MCF 10A (cell line): ENCODE measurements around the gene PRKAB1. TPM values are rescaled to one million over a fixed set of nuclear protein-coding genes. Genes with fewer than 3 reads are reported as not detected.

Source experiments
- BruUV-seq: library from RNA; stranded (reverse); fragments of 400-500 nt; replicated peaks from 2 replicates; lab custom pipeline; 2021; lab: Mats Ljungman, UMichigan
- CTCF ChIA-PET: fragments of 300-600 bp; sonication (Branson Sonifier 250); formaldehyde crosslinking; extraction: SDS; loops from one replicate; lab custom pipeline; 2021; ENCODE audit warnings: antibody characterized with exemption, inconsistent platforms; lab: Yijun Ruan, JAX
- POLR2A ChIA-PET: fragments of 300-600, 350-650 bp; sonication (Branson Sonifier 250); formaldehyde crosslinking; extraction: SDS; loops from one replicate; lab custom pipeline; 2020; ENCODE audit warnings: antibody characterized with exemption, inconsistent platforms; lab: Yijun Ruan, JAX
- DNase-seq: peaks from one replicate; pipeline ENCODE4 v3.0.0-alpha.2; 2018; ENCODE audit not compliant: unreplicated experiment
- H3K27ac Mint-ChIP-seq: one replicate; pipeline ENCODE4 v1.8.0; 2022; ENCODE audit warnings: mild to moderate bottlenecking, low read depth, mixed read lengths; ENCODE audit not compliant: unreplicated experiment
- H3K27me3 Mint-ChIP-seq: one replicate; pipeline ENCODE4 v1.8.0; 2022; ENCODE audit warnings: mixed read lengths; ENCODE audit not compliant: insufficient read depth, unreplicated experiment
- H3K36me3 Mint-ChIP-seq: one replicate; pipeline ENCODE4 v1.8.0; 2022; ENCODE audit warnings: mild to moderate bottlenecking, moderate library complexity, mixed read lengths; ENCODE audit not compliant: insufficient read depth, unreplicated experiment
- H3K4me1 Mint-ChIP-seq: one replicate; pipeline ENCODE4 v1.8.0; 2022; ENCODE audit warnings: mixed read lengths; ENCODE audit not compliant: insufficient read depth, unreplicated experiment
- H3K4me3 Mint-ChIP-seq: one replicate; pipeline ENCODE4 v1.8.0; 2022; ENCODE audit warnings: mild to moderate bottlenecking, moderate library complexity, mixed read lengths; ENCODE audit not compliant: unreplicated experiment
- H3K9me3 Mint-ChIP-seq: one replicate; pipeline ENCODE4 v1.8.0; 2022; ENCODE audit warnings: mixed read lengths; ENCODE audit not compliant: unreplicated experiment
- intact Hi-C: fragments of 100-400 bp; cut with micrococcal nuclease; formaldehyde crosslinking; loops from 2 replicates; pipeline ENCODE4 v1.14.1; 2022
- total RNA-seq: library from RNA; stranded (reverse); gene quantifications from 2 replicates; pipeline ENCODE4 v1.2.3, GENCODE V29; 2022
- TF ChIP-seq, protein P1 (sequence below): fragments of 200-600 bp; IDR thresholded peaks from one replicate; pipeline ENCODE4 v1.8.0; 2022; ENCODE audit warnings: antibody characterized with exemption, mild to moderate bottlenecking; ENCODE audit not compliant: unreplicated experiment

Gene PRKAB1
- total RNA-seq, 1 experiment from 2014 or later, result 27.2 TPM

DNA sequence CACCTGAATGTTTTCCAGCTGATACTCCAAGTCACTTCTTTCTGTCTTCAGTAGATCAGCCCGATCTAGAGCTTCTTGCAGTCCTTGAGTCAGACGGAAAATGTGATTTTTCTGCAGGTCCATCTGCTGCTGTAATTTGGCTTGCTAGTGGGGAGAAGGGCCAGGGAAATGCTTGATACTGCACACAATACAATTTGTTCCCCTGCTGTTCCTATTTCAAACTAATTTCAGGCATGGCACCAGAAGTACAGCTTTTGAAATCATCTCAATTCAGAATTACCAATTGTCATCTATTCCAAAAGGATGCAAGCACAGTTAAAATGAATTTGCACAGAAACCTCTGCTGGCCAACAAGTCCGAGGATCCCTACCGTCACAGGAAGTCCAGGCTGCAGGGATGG is 53.4 kb downstream of the PRKAB1 start:
- TF ChIP-seq, protein P1, sequence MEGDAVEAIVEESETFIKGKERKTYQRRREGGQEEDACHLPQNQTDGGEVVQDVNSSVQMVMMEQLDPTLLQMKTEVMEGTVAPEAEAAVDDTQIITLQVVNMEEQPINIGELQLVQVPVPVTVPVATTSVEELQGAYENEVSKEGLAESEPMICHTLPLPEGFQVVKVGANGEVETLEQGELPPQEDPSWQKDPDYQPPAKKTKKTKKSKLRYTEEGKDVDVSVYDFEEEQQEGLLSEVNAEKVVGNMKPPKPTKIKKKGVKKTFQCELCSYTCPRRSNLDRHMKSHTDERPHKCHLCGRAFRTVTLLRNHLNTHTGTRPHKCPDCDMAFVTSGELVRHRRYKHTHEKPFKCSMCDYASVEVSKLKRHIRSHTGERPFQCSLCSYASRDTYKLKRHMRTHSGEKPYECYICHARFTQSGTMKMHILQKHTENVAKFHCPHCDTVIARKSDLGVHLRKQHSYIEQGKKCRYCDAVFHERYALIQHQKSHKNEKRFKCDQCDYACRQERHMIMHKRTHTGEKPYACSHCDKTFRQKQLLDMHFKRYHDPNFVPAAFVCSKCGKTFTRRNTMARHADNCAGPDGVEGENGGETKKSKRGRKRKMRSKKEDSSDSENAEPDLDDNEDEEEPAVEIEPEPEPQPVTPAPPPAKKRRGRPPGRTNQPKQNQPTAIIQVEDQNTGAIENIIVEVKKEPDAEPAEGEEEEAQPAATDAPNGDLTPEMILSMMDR, result no peak
- H3K9me3 Mint-ChIP-seq, result no peaks in the 10 kb centered on the region
- no TSS peak for BruUV-seq
- H3K4me3 Mint-ChIP-seq, result no peak overlapping the region
- peaks cover 6% of the 10 kb centered on the region for H3K4me1 Mint-ChIP-seq
- no peaks in the 10 kb centered on the region for H3K27me3 Mint-ChIP-seq
- H3K36me3 Mint-ChIP-seq, result peaks cover 13% of the 10 kb centered on the region
- H3K27ac Mint-ChIP-seq, result no peak overlapping the region
- ChIA-PET CTCF (interaction anchor here (1.5 kb wide), 1 partner anchor 60 kb away, joined by 9 read pairs; no protein-coding TSS in a partner anchor), POLR2A (no interaction called here)
- intact Hi-C loops, result no loop called here
- DNase-seq, result no peak

DNA sequence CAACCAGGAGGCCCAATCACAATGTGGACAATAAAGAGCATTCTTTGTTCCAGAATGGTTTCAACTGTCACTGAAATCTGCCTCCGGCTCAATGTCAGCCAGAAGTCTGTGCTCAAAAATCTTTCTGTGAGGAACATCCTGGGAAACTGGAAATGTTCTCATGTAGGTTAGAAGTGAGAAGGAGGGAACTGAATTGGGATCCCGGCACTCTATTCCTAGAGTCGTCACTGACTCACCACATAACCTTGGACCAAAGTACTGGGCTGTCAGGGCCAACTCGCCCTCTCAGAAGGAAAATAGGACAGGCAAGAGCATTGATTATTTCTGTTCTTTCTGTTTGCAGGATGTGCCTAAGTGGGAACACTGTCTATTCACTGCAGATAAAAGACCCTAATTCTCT is 57.6 kb downstream of the PRKAB1 start:
- Mint-ChIP-seq H3K4me1 (no peaks in the 10 kb centered on the region), H3K36me3 (peaks cover 24% of the 10 kb centered on the region), H3K27me3 (no peaks in the 10 kb centered on the region), H3K27ac (no peak overlapping the region), H3K9me3 (no peaks in the 10 kb centered on the region), H3K4me3 (no peak overlapping the region)
- intact Hi-C loops, result no loop called here
- no peak for DNase-seq
- TF ChIP-seq, protein P1, result no peak
- BruUV-seq, result no TSS peak
- ChIA-PET POLR2A (no interaction called here), CTCF (no interaction called here)

DNA sequence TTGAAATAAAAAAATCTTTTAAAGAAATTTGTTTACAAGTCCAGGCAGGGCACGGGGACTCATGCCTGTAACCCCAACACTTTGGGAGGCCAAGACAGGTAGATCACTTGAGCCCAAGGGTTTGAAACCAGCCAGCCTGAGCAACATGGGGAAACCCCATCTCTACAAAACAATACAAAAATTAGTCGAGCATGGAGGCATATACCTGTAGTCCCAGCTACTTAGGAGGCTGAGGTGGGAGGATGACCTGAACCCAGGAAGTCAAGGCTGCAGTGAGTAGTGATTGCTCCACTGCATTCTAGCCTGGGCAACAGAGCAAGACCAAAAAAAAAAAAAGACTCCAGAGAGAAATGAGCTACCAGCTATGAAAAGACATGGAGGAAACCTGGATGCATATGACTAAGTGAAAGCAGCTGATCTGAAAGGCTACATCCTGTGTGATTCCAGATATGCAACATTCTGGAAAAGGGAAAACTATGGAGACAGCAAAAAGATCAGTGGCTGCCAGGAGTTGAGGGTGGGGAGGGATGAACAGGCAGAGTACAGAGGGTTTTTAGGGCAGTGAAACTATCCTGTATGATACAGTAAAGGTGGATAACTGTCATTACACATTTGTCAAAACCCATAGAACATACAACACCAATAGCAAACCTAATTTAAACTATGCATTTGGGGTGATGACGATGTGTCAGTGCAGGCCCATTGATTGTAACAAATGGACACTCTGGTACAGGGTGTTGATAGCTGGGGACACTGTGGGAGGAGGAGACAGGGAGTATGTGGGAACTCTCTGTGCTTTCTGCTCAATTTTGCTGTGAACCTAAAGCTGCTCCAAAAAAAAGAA is 59.9 kb downstream of the PRKAB1 start:
- CTCF ChIA-PET, result interaction anchor here (0.6 to 0.9 kb wide), 3 partner anchors 13 to 1332 kb away, joined by 3 read pairs; no protein-coding TSS in a partner anchor

DNA sequence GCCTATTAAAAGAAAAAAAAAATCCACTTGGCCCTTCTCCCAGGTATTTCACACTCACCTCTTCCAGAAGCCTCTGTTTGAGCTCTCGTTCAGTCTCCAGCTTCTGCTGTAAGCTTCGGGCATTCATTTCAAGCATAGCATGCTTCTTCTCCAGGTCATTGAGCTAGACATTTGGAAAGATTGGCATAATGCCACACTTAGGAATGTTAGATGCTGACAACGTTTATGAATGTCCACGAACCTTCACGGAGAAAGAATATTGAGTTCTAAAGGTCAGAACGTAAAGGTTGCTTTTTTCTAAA is 60.5 kb downstream of the PRKAB1 start:
- Mint-ChIP-seq H3K9me3 (no peaks in the 10 kb centered on the region), H3K4me1 (no peaks in the 10 kb centered on the region), H3K4me3 (no peak overlapping the region), H3K27me3 (no peaks in the 10 kb centered on the region), H3K27ac (no peak overlapping the region), H3K36me3 (peaks cover 19% of the 10 kb centered on the region)
- CTCF ChIA-PET, result interaction anchor here (0.8 to 0.9 kb wide), 2 partner anchors 27 to 34 kb away, joined by 3 to 6 read pairs; no protein-coding TSS in a partner anchor
- TF ChIP-seq, protein P1, result no peak
- POLR2A ChIA-PET, result interaction anchor here (1.0 kb wide), 1 partner anchor 12 kb away, joined by 3 read pairs; no protein-coding TSS in a partner anchor
- intact Hi-C loops, result no loop called here
- BruUV-seq, result no TSS peak
- DNase-seq, result no peak

More for the DNA sequence above, 59.9 kb downstream of the PRKAB1 start:
- H3K27ac Mint-ChIP-seq, result no peak overlapping the region
- intact Hi-C loops, result no loop called here
- no peaks in the 10 kb centered on the region for H3K9me3 Mint-ChIP-seq
- no TSS peak for BruUV-seq
- peaks cover 21% of the 10 kb centered on the region for H3K36me3 Mint-ChIP-seq
- TF ChIP-seq, protein P1, result no peak
- no peaks in the 10 kb centered on the region for H3K4me1 Mint-ChIP-seq
- no peak for DNase-seq
- POLR2A ChIA-PET, result interaction anchor here (1.0 kb wide), 1 partner anchor 12 kb away, joined by 3 read pairs; no protein-coding TSS in a partner anchor
- H3K27me3 Mint-ChIP-seq, result no peaks in the 10 kb centered on the region
- H3K4me3 Mint-ChIP-seq, result no peak overlapping the region
